HG03108 (cell line): ENCODE results near the gene NTM.

Source experiments
- ATAC-seq: cut with Tn5 transposase; IDR thresholded peaks from one replicate; pipeline ENCODE4 v1.9.1; 2021; ENCODE audit warnings: moderate library complexity; ENCODE audit not compliant: unreplicated experiment

The NTM gene

DNA sequence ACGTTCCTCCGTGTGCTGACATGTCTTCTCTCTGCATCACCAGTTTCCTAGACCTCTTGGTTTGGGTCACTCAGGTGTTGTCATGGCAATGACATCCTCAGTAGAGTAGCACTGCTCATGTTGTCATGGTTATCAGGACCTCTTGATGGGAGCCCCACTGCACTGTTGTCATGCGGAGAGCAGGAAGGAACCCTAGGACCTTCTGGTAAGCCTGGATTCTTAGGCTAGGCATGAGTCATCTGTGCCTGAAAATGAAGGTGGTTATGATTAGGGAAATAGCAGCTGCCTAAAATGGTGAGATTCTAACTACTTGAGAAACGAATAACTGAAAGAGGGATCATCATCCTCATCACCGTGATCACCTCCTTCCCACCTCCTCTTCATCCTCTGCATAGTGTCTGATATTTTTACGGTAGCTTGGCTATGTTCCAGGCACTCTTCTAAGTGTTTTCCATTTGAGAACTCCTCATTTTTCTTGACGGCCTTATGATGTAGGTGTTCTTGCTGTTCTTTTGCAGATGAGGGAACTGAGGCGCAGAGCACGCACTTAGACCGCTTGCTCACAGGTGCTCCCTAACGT lies 858.4 kb downstream of the NTM start:
- no peak for ATAC-seq

GRCh38 chr11:132231656-132232347 lies 861.4 kb downstream of the NTM start:
- ATAC-seq = no peak

DNA sequence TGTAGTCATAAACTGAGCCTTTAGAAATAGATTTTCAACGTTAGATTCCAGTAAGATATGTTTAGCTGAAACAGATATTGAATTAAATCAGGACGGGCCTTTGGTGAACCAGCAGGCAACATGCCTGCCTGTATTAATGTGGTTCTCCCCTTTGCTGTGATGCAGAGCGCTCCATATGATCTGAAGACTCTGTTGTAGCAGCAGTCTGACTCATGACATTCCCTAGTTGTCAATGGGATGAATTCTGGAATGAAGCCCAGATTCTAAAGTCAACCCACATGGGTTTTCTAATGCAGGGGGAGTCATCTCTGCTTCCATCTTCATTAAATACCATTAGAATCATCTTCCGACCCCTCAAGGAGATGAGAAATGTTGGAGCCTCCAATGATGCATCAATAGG lies 864.5 kb downstream of the NTM start:
- no peak for ATAC-seq

- no peak for ATAC-seq
Observed at GRCh38 chr11:132237781-132238180, 867.4 kb downstream of the NTM start.

DNA sequence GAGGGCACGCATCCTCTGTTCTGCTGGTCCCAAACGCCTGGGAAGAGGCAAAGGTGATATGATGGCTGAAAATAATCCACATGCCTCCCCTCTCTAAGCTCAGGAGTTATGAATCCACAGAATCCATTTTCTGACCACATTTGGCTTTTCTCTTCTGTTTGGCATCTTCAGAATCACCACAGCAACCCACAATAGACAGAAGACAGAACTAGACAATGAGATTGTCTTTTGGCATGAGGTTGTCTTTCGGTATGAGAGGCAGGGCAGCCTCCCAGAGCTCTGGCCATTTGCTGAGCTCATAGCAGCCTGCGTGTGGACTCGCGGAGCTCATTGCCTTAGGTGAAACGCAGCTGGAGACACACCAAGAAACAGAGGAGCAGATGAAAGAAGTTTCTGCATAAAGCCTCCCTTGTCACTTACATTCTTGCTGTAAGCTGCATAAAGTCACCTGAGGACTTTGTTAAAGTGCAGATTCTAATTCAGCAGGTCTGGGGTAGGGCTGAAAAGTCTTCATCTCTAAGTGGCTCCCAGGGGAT lies 868.0 kb downstream of the NTM start:
- no peak for ATAC-seq

- ATAC-seq = no peak
Observed at GRCh38 chr11:132240374-132240773, 870.0 kb downstream of the NTM start.

DNA sequence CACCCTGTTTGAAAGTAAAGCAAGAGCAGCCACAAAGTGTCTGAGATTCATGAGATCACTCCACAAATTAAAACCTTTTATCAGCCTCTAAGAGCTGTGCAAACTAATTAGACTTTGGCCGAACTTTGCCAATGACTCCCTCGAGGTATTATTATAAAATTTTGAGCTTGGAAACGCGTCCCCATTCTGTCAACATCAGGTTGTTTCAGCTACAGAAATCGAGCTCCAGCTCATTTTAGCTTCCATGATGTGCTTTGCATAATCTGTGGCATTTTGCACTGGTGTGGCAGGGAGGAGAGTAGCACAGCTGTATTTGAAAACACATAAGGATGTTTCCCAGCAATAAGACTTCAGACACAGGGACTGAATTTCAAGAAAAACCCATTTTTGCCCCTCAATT lies 872.2 kb downstream of the NTM start:
- ATAC-seq = no peak

GRCh38 chr11:132244846-132245245 lies 874.4 kb downstream of the NTM start:
- no peak for ATAC-seq

DNA sequence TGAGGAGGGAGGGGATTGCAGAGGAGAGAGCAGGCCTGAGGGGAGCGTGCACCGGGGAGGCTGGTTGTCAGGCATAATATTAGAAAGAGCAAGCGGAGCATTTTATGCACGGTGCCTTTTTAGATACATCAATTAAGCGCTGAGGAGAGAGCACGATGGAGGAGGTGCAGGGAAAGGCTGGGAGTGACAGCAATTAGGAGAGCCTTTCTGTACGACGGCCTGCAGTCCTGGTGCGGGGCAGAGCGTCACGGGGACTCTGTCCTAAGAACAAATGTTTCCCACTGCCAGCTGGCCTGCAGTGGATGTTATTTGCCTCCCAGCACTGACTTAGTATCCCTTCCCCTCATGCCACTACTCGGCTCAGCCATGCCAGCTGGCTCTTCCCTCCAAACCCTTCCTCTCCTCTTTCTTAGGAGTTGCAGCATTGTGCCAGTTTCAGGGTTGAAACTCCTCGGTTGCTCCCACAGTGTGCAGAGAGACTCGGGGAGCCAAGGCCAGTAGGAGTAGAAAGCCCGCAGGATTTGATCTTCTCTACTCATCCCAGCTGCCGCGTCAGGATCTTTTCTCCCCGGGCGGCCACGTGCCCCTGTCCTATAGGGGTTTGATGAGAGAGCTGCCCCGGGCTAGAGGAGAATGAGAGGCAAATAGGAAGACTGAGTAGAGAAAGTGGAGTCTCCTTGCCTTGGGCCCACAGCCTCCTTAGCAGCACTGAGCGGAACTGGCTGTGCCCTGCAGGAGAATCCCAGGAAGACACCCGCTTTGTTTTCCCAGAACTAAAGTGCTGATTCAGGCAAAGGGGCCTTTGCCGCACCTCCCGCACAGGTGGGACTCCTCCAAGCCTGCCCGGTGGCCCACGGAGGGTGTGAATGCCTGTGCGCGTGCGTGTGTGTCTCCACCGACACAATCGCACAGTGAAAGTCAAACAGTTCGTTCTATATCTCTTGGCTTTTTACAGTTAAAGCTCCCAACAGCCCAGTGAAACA lies 875.3 kb downstream of the NTM start:
- no peak for ATAC-seq

GRCh38 chr11:132248580-132248979 lies 878.2 kb downstream of the NTM start:
- ATAC-seq = no peak

DNA sequence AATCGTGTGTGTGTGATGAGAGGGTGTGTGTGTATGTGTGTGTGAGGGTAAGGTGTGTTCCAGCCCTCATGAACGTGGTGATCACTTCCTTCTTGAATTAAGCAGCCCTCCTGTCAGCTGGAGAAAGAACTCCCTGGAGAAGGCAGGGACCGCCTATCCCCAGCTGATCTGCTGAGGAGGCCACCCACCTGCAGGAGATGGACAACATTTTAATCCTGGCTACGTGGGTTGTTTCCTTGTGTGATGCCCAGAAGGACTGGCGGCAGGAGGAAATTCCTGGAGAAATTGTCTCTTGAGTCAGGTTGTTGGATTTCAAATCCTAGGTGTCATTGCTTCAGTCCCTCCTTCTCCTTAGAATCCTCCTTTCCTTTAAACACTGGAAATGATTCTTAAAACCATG lies 878.8 kb downstream of the NTM start:
- ATAC-seq = no peak

DNA sequence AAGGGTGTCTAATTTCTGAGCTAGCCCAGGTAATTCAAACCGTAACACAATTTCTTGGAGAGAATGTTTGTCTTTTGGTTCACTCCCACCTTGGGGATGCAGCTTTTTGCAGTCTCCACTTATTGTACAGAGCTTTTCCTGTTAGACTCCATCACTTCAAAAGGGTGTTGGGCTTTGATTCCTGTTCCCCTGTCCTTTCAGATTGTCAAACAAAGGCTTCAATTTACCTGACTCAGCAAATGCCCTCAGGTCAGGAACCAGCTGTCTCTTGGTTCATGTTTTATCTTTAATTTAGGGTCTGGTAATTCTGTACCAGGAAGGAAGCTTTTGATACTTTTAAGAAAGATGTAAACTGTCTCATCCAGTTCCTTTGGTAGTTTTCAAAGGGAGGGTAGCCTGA lies 880.6 kb downstream of the NTM start:
- no peak for ATAC-seq

GRCh38 chr11:132253469-132254264 lies 883.3 kb downstream of the NTM start:
- ATAC-seq = no peak

DNA sequence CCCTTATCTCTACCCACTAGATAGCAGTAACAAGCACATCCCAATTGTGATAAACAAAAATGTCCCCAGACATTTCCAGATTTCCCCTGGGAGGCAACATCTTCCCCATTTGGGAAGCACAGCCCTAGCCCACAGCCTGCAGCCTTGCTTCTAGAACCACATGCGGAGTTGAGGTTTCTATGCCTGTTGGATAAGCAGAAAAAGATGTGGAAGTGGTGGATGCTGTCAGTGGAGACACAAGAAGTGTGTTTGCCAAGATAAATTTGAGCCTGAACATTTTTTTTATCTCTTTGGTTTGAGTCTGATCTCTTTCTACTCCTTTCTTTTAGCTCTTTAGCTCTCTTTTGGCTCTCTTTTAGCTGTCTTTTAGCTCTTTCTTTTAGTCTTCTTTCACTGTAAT lies 884.5 kb downstream of the NTM start:
- no peak for ATAC-seq

DNA sequence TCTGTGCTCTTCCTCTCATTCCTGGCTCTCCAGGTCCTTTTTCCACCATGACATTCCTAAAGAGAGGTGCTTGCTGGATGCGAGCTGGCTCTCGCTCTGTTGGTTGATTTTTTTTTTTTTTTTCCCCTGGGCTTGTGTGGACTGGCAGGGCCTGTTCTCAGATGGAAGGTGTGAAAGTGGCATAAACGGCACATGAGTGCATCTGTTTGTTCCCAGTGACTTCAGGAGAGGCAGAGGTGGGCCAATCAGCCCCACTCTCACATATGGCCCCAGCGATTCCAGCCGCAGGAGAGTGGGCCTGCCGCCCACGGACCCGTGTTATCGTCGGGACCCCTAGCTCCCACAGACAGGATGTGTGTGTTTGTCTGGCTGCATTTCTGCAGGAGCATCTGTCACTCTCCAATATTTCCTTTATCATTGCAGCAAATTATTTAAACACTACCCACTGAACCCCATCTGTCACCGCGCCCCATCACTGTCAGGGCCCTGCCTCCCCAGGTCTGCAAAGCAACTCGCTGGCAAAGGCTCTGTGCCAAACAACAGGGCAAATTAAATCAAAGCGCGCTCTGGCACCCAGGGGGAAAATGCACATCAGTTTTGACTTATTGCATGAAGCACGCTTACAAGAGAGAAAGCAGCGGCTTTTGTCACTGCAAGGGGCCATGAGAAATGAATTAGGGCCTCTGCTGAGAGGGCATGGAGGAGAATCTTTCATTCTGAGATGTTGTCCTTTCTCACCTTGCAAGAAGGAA lies 886.3 kb downstream of the NTM start:
- ATAC-seq = no peak

GRCh38 chr11:132257871-132258270 lies 887.5 kb downstream of the NTM start:
- ATAC-seq = no peak

- no peak for ATAC-seq
Observed at GRCh38 chr11:132258875-132259274, 888.5 kb downstream of the NTM start.

GRCh38 chr11:132260636-132261035 lies 890.2 kb downstream of the NTM start:
- no peak for ATAC-seq

DNA sequence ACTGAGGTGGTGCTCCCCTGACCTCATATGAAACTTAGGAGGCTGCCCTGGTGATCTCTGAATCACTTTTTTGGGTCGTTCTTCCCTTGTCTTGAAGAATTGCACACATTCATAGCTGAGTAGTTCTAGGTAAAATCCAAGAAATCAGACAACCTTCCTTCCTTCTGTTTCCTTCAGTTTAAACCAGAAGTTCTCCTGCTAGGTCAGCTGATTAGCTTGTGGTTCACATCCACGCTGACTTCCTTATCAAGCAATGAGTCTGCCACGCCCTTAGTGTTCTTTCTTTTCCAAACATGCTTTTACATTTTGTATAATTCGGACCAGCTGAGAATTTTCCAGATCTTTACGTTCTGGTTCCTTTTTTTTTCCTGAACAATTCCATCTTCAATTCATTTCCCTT lies 892.8 kb downstream of the NTM start:
- no peak for ATAC-seq

GRCh38 chr11:132263875-132264274 lies 893.5 kb downstream of the NTM start:
- ATAC-seq = no peak
